ENCODE measurements around the gene HOXC10. TPM values are rescaled to one million over a fixed set of nuclear protein-coding genes. Genes with fewer than 3 reads are reported as not detected.

Gene HOXC10
- total RNA-seq, 1 donor from 2014 or later = not detected

DNA sequence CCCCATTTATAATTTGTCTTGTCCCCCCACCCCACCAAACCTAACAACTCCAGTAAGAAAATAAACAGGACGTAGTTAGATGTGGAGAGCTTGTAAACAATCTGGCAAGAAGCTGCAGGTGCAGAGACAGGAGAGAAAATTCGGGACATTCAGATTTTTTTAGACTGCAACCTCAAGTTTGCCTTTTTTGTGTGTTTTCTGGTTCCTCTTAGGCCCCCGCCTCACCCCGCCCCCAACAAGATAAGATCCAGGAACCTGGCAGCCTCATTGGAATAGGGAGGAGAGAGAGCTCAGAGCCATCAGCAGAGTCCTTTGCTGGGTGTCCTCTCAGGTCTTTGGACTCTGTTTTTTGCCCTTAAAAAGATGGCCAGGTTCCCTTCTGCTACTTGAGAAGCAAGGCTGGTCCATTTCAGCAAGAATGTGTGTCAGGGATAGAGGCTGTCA, 2.9 kb downstream of the HOXC10 start:
- DNase-seq (ENCODE audit: extremely low spot score, unreplicated experiment) = no peak
- TF ChIP-seq, protein P1, sequence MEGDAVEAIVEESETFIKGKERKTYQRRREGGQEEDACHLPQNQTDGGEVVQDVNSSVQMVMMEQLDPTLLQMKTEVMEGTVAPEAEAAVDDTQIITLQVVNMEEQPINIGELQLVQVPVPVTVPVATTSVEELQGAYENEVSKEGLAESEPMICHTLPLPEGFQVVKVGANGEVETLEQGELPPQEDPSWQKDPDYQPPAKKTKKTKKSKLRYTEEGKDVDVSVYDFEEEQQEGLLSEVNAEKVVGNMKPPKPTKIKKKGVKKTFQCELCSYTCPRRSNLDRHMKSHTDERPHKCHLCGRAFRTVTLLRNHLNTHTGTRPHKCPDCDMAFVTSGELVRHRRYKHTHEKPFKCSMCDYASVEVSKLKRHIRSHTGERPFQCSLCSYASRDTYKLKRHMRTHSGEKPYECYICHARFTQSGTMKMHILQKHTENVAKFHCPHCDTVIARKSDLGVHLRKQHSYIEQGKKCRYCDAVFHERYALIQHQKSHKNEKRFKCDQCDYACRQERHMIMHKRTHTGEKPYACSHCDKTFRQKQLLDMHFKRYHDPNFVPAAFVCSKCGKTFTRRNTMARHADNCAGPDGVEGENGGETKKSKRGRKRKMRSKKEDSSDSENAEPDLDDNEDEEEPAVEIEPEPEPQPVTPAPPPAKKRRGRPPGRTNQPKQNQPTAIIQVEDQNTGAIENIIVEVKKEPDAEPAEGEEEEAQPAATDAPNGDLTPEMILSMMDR (IDR thresholded peaks at IDR 0.05) = no peak
- H3K36me3 Mint-ChIP-seq (ENCODE audit: unreplicated experiment) = no peaks in the 10 kb centered on the region
- H3K4me1 Mint-ChIP-seq (ENCODE audit: unreplicated experiment) = peaks cover 16% of the 10 kb centered on the region
- no peaks in the 10 kb centered on the region for H3K9me3 Mint-ChIP-seq (ENCODE audit: unreplicated experiment)
- no peak overlapping the region for H3K27ac Mint-ChIP-seq (ENCODE audit: unreplicated experiment)
- peaks cover 95% of the 10 kb centered on the region for H3K27me3 Mint-ChIP-seq (ENCODE audit: unreplicated experiment)
- H3K4me3 Mint-ChIP-seq (ENCODE audit: unreplicated experiment) = no peak overlapping the region

DNA sequence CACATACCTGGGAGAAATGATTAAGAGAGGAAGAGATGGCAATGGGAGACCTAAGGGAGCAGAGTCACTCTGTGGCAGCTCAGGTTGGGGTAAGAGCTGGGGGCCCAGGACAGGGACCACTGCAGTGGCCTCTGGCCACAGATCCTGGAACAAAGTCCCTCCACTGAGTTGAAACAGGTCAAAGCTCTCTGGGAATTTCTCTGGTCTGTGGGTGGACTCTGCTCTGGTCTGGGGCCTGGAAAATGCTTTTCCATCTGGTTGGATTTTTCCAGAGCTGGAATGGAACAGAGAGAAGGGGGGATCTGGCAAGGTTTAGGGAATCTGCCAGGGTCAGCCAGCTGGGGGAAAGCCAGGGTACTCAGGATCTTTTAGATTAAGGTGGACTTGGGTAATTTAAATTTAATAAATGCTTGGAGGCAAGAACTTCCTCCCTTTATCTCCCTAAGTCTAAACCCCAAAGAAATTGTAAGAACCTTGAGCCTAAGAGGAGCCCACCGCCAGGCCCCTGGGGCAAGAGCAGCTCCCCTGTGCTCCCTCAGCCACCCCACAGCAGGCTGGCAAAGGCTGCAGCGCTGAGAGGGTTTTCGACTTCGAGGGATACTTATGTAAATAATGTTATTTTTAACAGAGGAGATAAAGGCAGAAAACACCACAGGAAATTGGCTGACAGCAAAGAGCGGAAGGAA, 3.7 kb downstream of the HOXC10 start:
- TF ChIP-seq, protein P1 (IDR thresholded peaks at IDR 0.05) = no peak
- DNase-seq (ENCODE audit: extremely low spot score, unreplicated experiment) = no peak
- peaks cover 16% of the 10 kb centered on the region for H3K4me1 Mint-ChIP-seq (ENCODE audit: unreplicated experiment)
- H3K27me3 Mint-ChIP-seq (ENCODE audit: unreplicated experiment) = peaks cover 95% of the 10 kb centered on the region
- no peaks in the 10 kb centered on the region for H3K9me3 Mint-ChIP-seq (ENCODE audit: unreplicated experiment)
- no peaks in the 10 kb centered on the region for H3K36me3 Mint-ChIP-seq (ENCODE audit: unreplicated experiment)
- no peak overlapping the region for H3K4me3 Mint-ChIP-seq (ENCODE audit: unreplicated experiment)
- H3K27ac Mint-ChIP-seq (ENCODE audit: unreplicated experiment) = no peak overlapping the region

DNA sequence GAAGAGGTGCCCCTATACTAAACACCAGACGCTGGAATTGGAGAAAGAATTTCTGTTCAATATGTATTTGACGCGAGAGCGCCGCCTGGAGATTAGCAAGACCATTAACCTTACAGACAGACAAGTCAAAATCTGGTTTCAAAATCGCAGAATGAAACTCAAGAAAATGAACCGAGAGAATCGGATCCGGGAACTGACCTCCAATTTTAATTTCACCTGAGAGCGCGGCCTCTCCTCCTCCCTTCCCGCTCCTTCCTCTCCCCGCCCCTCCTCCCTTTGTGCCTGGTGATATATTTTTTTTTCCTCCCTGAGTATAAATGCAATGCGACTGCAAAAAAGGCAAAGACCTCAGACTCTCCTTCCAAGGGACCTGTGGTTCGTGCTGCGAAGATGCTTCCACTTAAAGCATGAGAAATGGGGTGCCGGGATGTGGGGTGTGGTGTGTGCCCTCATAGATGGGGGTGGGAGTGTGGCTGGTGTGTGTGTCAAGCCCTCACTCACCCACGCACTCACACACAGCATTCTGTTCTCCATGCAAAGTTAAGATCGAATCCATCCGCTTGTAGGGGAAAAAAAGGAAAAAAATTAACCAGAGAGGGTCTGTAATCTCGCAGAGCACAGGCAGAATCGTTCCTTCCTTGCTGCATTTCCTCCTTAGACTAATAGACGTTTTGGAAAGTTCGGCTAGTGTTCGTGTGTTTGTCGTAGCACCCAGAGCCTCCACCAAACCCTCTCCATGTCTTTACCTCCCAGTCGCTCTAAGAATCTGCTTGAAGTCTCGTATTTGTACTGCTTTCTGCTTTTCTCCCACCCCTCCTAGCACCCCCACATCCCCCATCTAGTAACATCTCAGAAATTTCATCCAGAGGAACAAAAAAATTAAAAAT, 4.5 kb downstream of the HOXC10 start:
- no peak for DNase-seq (ENCODE audit: extremely low spot score, unreplicated experiment)
- Mint-ChIP-seq H3K9me3 (ENCODE audit: unreplicated experiment) (no peaks in the 10 kb centered on the region), H3K4me1 (ENCODE audit: unreplicated experiment) (peaks cover 23% of the 10 kb centered on the region), H3K4me3 (ENCODE audit: unreplicated experiment) (no peak overlapping the region), H3K27me3 (ENCODE audit: unreplicated experiment) (peaks cover 97% of the 10 kb centered on the region), H3K27ac (ENCODE audit: unreplicated experiment) (no peak overlapping the region), H3K36me3 (ENCODE audit: unreplicated experiment) (peaks cover 2% of the 10 kb centered on the region)
- TF ChIP-seq, protein P1 (IDR thresholded peaks at IDR 0.05) = peak; percentile 47

DNA sequence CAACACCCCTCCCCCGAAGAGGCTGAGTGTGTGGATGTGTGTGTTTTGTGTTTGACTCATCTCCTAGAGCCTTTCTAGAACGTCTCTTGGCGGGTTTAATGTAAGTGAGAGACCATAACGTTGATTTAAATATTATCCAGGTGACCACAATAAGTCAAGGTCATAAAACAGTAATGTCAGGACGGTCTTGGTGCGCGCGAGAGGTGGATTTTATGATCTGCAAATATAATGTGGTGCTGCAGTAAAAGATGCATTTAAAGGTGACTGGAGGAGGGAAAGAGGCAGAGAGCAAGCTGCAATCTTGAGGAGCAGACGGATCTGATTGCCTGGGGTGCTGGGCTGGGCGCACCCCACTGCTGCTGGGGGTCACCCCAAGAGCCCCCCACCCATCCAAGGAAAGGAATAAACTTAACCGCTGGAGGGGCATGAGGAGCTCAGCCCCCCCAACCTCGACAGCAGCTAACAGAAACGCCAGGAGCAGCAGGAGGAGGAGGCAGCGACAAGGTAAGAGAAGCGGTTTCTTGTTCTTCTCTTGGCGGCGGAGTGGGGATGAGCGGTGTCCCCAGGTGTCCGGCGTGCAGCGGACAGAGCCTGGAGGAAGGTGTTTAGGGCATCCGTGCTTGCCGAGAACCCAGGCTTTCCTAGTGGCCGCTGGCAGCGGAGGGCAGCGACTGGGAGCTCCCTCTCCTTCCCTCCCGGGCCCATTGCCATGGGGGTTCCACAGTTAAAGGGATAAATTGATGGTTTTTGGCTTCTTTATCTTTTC, 5.5 kb downstream of the HOXC10 start:
- TF ChIP-seq, protein P1 (IDR thresholded peaks at IDR 0.05) = no peak
- H3K36me3 Mint-ChIP-seq (ENCODE audit: unreplicated experiment) = peaks cover 2% of the 10 kb centered on the region
- peaks cover 27% of the 10 kb centered on the region for H3K4me1 Mint-ChIP-seq (ENCODE audit: unreplicated experiment)
- no peaks in the 10 kb centered on the region for H3K9me3 Mint-ChIP-seq (ENCODE audit: unreplicated experiment)
- H3K4me3 Mint-ChIP-seq (ENCODE audit: unreplicated experiment) = no peak overlapping the region
- peaks cover 97% of the 10 kb centered on the region for H3K27me3 Mint-ChIP-seq (ENCODE audit: unreplicated experiment)
- no peak for DNase-seq (ENCODE audit: extremely low spot score, unreplicated experiment)
- no peak overlapping the region for H3K27ac Mint-ChIP-seq (ENCODE audit: unreplicated experiment)

All from osteocyte (in vitro differentiated cells).